HG03378 (cell line): ENCODE data around the gene MYO1E.
"Not testable (repeated sequence)": the region's sequence is repeated elsewhere in the genome, so short reads cannot be mapped to it uniquely, and the experiment has no call there.

Experiments used
- ATAC-seq: cut with Tn5 transposase; IDR thresholded peaks from one replicate; pipeline ENCODE4 v1.9.1; 2021; ENCODE audit warnings: mild to moderate bottlenecking, moderate library complexity; ENCODE audit not compliant: unreplicated experiment

Gene MYO1E

DNA sequence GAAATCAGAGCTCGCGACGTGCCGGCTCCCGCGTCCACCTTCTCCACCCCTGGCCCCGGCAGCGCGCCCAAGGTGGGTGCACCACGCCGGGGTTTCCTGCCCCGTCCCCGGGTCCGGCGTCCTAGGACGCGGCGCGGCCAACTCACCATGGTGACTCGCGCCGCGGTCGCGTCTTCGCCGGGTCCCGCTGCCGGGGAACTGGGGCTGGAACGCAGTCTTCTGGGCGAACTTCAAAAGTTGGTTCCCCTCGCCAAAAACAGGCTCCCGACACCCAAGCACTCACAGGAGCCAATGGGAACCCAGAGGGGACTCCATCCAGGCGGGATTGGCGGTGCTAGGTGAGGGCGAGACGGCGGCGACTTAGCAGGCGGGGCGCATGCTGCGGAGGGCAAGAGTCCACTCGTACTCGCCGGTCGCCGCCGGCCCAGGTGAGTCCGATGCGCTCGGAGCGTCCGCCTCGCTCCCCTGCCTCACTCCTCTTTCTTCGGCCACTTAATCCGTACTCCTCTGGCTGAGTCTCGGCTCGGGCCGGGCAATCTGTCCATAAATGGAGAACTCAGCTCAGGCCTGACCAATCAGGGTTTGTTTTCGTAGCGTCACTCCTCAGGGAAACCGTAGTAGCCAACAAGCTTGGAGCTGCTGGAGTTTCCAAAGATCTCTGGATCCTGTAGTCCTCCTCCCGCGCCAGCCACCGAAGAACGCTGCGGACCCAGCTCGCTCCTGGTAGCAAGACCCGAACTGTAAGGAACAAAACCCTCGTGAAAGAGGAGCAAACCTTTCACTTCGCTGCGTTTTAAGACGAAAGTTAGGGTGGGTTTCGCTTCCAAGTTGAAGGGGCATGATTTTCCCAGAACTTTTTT, at the start of gene MYO1E:
Gene MYO1E (minus strand): TSS at position 520 of the 860 bp plus-strand sequence. CDS start 371 bp downstream, at position 149.
- peak; percentile 73 for ATAC-seq

DNA sequence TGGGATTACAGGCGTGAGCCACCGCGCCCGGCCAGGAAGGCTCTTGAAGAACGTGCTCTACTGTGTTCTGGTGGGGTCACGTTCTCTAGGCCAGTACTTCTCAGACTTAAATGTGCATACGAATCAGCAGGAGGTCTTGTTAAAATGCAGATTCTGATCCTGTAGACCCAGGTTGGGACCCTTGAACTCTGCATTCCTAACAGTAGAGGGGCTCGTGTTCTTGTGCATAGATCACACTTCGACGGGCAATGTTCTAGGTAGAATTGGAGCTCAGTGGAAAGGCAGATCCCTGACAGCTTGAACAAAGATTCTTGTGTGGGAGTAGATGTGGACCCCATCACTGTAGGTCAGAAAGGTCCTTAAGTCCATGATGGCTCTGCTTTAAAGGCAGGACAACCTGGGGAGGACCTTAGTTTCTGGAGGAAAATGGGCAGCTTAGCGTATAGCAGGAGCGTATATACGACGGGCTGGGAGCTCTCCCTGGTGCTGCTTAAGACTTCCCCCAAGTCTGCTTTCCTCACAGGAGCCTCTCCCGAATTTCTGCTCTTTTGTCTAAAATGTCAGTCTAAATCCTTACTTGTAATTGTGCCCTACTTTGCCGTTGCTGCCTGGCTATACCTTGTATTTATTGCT, 48.4 kb upstream of the MYO1E start:
- ATAC-seq, result no peak

DNA sequence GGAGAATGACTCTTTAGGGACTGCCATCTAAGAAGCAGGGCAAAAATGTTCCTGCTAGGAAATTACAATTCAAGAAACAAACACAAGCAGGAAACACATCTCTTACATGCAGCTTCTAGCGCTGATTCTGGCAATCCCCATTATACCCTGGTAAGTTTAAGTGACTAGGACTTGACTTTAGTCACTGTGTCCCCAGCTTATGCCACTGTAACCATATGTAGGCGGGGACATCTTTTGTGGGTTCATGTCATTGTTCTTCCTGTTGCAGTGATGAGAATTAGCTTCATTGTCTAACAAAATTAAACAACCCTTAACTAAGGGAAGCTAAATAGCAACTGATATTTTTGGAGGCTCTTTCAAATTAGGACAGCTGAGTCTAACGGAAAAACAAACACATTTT, 47.4 kb upstream of the MYO1E start:
- no peak for ATAC-seq

DNA sequence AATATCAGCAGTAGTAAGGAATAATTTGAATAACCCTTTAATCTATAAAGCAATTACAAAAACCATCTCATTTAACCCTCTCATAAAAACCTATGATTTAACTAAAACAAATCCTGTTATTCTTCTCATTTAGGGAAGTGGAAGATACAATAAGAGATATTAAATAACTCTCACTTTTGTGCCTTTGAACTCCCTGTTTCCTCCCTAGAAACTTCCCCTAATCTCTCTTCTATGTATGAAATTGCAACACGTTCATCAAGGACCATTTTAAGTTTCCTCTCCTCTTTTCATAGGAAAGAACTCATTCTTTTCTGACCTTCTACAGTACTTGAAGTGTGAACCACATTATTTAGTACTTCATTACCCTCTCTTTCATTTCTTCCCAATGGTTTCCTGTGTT, 46.5 kb upstream of the MYO1E start:
- no peak for ATAC-seq

DNA sequence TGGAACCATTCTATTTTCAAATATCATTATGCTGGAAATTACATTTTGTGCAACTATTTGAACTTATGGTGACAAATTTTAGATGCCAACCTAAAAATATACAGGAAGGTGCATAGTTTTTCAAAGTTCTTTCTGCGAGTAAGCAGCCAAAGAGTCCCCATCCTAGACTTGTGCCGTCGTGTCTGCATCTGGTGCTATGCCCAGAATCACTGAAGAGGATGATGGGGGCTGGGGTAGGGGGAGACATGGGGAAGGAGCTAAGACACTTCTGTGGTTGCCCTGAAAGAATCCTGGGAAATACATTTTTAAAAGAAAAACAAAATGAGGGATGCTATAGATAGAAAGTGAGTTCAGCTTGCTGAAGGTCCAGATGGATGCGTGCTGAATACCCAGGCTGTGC, 44.1 kb upstream of the MYO1E start:
- no peak for ATAC-seq

DNA sequence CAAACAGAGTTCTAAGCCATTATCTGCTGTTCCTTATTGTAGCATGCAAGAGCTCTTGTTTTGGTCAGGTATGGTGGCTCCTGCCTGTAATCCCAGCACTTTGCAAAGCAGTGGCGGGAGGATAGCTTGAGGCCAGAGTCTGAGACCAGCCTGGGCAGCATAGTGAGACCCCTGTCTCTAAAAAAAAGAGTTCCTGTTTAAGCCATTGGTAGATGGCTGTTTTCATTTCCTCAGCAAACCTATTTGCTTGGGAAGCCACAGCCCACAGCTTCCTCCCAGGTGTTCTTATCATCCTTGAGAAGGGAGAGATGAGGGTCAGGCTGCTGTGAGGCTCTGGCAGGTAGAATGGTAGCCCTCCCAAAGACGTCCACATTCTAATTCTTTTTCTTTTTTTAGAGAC, 40.9 kb upstream of the MYO1E start:
- no peak for ATAC-seq

DNA sequence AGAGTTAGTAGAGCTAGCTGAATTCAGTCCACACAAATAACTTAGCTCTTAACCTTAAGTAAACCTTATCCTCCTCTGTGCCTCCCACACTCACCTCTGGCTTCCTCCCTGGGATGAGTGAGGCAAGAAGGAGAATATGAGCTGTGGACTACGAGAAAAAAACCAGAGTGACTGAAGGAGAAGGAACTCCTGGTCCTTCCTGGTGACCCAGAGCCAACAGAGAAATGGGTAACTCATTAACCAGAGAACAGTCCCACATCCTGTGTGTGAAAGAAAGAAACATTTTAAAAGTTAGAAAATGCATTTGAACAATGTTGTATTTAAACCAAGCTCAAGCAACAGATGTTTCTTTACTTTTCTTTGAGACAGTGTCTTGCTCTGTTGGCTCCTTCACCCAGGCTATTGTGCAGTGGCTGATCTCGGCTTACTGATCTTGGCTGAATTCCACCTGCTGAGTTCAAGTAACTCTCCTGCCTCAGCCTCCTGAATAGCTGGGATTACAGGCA, 37.8 kb upstream of the MYO1E start:
- no peak for ATAC-seq

DNA sequence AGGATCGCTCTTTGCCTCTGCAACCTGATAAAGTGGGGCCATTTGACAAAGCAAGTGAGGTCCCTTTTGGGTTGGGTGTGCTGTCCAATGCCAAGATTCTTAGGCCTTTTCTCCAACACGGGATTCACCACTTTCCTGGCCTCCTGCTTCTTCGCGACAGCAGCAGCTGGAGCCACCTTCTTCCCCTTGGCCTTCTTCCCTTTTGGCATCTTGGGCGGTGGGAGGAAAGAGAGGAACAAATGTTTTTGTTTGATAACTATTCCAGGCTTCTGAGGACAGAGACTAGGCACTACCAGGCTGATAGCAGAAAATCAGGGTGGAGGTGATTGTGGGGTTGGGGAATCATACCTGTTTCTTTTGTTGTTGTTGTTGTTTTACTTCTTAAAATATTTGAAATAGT, 35.3 kb upstream of the MYO1E start:
- ATAC-seq, result no peak

DNA sequence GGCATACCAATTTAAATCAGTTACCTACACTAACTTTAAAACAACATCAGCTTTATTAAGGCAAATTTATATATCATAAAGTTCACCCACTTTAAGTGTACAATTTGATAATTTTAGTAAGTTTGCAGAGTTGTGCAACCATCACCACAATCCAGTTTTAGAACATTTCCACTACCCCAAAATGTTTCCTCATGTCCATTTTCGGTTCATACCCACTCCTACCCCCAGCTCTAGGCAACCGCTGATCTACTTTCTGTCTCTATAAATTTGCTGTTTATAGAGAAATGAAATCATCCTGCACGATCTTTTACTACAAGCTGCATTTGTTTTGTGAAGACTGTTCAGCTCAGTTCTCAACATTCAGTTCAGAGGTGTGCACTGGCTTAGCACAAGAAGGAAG, 33.8 kb upstream of the MYO1E start:
- peak; percentile 37 for ATAC-seq

DNA sequence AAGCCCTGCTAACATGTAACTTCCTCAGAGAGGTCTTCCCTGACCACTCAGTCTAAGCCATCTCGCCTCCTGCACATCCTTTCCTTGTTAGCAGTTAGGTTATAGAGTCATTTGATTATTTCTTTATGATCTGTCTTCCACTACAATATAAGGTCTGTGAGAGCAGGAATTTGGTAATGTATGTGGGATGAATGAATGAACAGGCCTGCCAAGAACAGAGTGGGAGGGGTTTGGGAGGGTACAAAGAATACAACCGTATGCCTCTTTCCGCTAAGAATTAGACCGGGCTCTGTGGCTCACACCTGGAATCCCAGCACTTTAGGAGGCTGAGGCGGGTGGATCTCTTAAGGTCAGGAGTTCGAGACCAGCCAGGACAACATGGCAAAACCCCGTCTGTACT, 32.4 kb upstream of the MYO1E start:
- ATAC-seq, result no peak

DNA sequence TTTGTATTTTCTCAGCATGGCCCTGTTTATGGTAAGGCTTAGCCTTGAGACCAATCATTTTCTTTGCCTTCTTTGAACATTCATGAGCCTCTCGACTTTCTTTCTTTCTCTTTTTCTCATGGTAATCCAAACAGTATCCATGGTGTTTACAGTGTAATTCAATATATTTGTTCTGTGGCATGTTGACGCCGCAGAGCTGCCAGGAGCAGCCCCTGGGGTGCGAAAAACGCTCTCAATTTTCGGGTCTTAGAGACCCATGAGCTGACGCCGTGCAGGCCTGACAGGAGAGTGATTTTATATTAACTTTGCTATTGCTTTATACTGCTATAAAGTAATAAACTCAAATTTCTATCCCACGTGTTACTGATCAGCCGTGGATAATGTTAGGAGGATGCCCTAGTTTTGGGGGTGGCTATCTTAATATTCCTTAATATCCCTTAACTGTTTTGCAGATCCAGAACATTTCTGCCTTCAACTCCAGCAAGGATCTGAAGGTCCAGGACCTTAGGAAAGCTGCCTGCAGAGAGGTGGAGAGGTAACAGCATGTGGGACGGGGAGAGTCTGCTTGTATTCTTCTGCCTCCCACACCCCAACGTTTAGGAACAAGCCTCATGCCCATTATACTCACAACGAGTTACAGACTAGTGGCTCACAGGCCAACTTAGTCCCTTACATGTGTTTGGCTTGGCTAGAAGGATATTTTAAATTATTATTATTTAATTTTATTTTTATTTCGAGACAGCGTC, 29.3 kb upstream of the MYO1E start:
- no peak for ATAC-seq

DNA sequence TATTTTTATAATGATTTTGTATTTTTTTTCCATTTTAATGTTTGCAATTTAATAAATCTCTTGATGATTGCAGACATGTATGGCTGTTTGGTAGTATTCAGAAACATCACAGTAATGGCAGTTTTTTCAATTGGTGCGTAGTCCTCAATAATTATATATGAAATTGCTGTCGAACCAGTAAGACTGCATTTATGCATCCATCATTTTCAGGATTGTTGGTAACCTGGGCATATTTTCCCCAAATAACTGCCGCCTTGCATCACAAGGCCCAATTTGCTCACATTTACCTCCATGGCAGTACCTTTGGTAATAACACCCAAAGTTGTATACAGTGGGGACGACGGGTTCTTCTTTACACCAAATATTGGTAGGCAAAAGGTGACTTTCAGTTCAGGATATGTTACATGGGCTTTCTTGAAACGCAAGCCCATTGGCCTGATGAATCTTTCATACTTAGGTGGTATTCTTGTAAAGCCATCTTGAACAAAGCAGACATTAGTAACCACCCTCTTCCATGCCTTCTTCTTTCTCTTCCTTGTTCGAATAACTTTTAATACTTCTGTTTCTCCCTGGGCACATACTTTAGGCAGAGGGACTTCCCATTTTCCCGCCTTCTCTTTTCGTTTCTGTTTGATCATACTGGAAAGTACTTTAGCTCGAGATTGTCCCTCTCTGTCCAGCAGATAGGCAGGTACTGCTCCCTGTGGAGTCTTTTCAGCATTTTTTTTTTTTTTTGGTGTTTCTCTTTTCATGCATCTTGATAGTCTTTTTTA, 28.6 kb upstream of the MYO1E start:
- not testable (repeated sequence) for ATAC-seq

DNA sequence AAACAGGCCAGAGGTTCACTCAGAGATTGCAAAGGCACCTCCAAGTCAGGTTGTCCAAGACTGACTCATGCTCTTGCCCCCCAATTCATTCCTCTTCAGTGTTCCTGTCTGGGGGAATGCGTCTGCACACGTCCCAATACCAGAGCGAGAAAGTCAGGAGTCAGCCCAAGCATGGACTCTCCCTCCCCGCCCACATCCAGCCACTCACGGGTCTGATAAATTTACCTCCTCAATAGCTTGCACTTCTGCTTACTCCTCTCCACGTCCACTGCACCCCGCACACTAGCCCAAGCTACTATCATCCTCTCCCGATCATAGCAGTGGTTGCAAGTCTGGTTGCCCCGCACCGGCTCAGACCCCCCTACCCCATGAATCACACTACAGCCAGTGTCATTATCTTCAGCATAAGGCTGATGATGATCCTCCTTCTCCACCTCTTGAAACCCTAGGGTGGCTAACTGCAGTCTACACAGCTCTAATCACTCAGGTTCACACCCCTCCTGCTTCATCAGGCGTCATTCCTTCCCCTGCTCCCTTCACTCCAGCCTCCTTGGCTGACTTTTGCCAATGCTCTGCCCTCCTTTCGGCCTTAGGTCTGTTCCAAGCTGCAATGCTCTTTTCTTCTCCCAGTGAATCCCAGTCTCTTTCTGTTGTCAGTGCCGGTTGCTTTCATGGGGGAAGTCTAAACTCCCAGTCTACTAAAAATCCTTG, 27.6 kb upstream of the MYO1E start:
- peak; percentile 20 for ATAC-seq

DNA sequence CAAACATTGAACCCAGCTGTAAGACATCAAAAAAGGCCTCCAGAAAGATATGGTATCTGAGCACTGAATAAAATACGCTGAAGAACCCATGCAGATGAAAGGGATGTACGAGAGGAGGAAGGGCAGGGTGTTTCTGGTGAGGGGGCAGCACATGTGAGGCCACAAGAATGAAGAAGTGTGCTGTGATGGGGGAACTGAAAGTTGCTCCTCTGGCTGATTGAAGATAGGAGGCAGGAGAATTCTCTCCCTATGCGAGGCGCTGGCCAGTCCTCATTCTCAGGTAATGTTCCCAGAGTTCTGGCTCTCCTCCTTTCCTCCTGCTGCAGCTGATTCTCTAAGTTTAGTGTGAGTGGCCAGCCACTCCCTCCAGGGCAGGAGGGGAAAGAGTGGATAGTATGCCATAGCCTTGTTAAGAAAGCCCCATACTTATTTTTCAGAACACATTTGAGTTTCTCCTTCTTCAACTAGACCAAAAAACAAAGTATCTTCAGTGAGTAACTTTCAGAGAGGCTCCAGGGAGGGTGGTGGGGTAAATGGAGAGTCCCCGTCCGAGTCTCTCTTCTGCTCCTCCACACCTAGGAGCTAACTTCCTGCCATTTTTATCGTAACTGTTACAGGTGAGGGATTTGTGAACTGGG, 26.9 kb upstream of the MYO1E start:
- ATAC-seq, result peak; percentile 84

DNA sequence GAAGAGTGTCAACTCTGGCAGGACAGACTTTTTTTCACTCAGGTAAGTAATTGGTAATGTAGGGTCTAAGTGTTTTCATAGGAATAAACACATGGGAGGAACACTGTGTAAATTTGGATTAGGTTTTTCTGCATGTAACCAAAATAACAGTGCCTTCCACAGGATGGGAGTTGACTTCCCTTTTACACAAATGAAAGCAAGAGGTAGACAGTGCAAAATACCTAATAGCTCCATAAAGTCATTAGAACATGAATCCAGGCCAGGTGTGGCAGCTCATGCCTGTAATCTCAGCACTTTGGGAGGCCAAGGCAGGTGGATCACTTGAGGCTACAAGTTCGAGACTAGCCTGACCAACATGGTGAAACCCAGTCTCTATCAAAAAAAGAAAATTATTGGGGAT, 25.5 kb upstream of the MYO1E start:
- ATAC-seq, result no peak

DNA sequence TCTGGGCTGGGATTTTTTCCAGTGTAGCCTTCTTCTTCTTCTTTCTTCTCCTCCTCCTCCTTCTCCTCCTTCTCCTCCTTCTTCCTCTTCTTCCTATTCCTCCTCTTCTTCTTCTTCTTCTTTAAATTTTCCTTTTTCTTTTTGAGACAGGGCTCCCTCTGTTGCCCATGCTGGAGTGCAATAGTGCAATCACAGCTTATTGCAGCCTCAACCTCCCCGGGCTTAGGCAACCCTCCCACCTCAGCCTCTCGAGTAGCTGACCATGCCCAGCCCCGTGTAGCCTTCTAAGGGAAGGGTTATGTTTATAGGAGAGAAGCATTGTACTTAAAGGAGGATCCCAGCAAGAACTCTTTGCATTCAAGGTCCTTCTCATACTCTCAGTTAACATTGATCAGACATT, 24.0 kb upstream of the MYO1E start:
- ATAC-seq, result no peak

DNA sequence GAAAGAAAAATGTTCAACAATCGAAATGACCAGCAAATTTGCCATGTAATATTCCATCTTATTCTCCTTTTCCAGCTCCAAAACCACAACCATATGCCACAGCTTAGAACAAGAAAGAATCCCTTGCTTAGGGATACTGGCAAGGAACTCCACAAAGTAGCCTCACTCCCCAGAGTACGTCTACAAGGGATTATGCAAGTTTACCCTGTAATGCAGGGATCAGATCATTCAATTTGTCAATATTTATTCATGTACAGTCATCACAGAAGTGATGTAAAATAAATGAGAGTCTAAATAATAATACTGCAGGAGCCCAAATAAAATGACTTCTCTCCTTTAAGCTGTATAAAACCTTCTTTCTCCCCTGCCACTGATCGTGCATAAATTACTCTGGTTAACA, 23.5 kb upstream of the MYO1E start:
- ATAC-seq, result no peak

DNA sequence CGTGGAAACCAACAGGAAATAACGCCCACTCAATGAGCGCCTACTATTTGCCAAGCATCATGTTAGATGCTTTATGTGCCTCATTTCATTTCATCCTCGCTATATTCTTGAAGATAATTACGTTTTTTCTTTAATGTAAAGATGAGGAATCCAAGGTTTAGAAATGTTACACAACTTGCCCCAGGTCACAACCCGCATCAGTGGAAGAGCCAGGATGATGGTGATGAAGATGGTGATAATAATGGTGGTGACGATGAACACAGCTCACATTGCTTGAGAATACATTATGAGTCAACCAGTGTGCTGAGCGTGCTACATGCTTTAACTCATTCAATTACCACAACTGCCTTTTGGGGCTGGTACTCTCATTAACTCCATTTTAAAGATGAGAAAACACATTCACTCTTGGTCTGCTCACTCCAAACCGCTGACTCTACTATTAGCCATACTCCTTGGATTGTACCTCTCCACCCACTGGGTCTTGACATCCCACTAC, 21.5 kb upstream of the MYO1E start:
- ATAC-seq, result no peak

DNA sequence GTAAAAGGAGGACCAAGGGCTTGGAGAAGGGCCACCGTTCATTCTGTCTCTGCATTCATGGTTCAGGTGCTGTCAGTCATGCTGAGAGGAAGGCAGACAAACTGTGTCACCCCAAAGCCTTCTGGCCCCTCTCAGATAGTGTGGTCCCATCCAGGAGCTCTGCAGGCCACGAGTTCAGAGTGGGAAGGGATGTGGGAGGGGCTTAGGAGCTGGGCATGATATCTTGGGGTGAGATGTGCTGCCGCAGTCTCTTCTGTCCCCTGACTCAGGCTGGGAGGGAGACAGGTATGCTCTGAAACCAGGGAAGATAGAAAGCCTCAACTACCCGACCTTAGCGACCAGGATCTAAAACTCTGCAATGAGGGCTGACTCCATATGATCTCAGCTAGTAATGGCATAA, 19.6 kb upstream of the MYO1E start:
- ATAC-seq, result no peak

DNA sequence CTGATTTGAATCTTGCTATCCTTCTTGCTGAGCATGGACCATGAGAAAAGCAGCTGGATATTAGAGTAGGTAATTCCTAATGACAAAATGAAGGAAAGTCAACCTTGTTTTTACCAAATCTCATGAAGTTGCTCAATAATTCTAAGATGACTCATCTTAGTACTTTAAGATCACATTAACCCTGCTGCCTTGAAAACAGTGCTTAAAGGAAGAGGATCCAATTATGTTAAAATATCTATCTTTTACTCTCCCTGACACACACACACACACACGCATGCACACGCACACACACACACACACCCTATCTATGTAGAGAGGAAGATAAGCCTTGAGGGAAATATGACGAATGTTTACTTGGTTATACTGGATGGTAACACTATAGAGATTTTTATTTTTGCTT, 16.0 kb upstream of the MYO1E start:
- no peak for ATAC-seq
